Activated T-cell treated with anti-CD3 and anti-CD28 coated beads, Interleukin-2, amount 50 U/mL, for 72 hours (primary cell): Measurements from ENCODE around the gene NEK4. TPM values are rescaled to one million over a fixed set of nuclear protein-coding genes. Genes with fewer than 3 reads are reported as not detected.

ENCODE experiments used
- ATAC-seq, 2 donors: fragments of 150-1000 bp; cut with Tn5 transposase; replicated peaks in 1 of 2; 2 replicates each; pipeline ENCODE4 v1.10.0; 2021; ENCODE audit warnings: moderate library complexity in 2 of 2, mild to moderate bottlenecking in 1 of 2
- DNase-seq, 2 donors: peaks; one replicate each; pipeline ENCODE4 v3.0.0; 2021 to 2022; ENCODE audit warnings: mixed read lengths in 1 of 2
- H3K27ac Mint-ChIP-seq: one replicate; pipeline ENCODE4 v1.8.0; 2022; ENCODE audit warnings: mild to moderate bottlenecking, moderate library complexity, mixed read lengths
- H3K27me3 Mint-ChIP-seq: one replicate; pipeline ENCODE4 v1.8.0; 2022; ENCODE audit warnings: low read depth, mixed read lengths
- H3K36me3 Mint-ChIP-seq, 2 donors: one replicate each; pipeline ENCODE4 v1.8.0; 2022; ENCODE audit warnings: mixed read lengths in 2 of 2, mild to moderate bottlenecking in 1 of 2; ENCODE audit not compliant: insufficient read depth in 2 of 2
- H3K4me1 Mint-ChIP-seq: one replicate; pipeline ENCODE4 v1.8.0; 2022; ENCODE audit warnings: low read depth, mixed read lengths
- H3K4me3 Mint-ChIP-seq, 2 donors: one replicate each; pipeline ENCODE4 v1.8.0; 2022; ENCODE audit warnings: mild to moderate bottlenecking in 2 of 2, mixed read lengths in 2 of 2, moderate library complexity in 2 of 2
- H3K9me3 Mint-ChIP-seq, 2 donors: one replicate each; pipeline ENCODE4 v1.8.0; 2022; ENCODE audit warnings: mixed read lengths in 2 of 2
- total RNA-seq, 2 donors: library from RNA; stranded (reverse); gene quantifications; one replicate each; pipeline ENCODE4 v1.2.3, GENCODE V29; 2022

Gene NEK4
- total RNA-seq, 2 donors from 2014 or later: 15.9 to 25.6 TPM

DNA sequence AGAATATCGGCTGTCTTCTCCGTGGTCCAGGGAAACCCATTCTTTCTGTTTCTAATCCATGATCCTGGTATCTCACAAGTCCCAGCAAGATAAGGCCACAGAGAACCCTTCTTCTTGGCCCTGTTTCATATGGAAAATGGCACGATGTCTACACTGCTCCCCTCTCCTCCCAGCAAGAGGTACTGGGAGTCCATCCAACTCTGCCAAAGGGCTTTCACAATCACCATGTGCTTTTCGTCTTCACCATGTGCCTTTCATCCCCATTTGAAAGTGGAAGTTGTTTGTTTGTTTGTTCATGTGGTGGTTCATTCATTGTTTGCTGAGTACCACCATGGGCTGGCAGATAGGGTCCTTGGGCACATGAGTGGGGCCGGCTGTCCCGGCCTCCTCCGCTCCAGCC is 29.3 kb upstream of the NEK4 start:
- ATAC-seq (no peak), DNase-seq (no peak)
- Mint-ChIP-seq H3K4me1 (no peaks in the 10 kb centered on the region), H3K27me3 (no peaks in the 10 kb centered on the region), H3K27ac (no peak overlapping the region), H3K9me3 (no peaks in the 10 kb centered on the region), H3K4me3 (no peak overlapping the region), H3K36me3 (no peaks in the 10 kb centered on the region)

DNA sequence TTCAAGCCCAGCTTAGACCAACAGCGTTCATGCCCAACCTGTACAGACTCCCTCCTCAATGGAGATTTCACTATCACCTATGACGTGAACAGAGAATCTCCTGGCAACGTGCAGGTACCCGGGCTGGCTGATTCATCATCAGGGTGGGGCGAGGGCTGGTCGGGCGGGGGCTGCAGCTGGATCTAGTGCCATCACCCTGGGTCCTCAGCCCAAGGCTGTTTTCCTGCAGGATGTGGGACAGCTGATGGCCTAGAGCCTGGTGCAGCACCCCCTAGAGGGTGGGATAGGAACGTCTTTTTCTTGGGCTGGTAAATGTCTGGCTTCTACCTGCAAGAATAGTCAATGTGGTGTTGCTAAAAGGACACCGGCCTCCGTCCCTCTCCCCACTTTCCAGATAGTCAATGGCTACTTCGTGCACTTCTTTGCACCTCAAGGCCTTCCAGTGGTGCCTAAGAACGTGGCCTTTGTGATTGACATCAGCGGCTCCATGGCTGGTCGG is 28.3 kb upstream of the NEK4 start:
- Mint-ChIP-seq H3K27me3 (no peaks in the 10 kb centered on the region), H3K27ac (no peak overlapping the region), H3K4me3 (no peak overlapping the region), H3K9me3 (no peaks in the 10 kb centered on the region), H3K36me3 (no peaks in the 10 kb centered on the region), H3K4me1 (no peaks in the 10 kb centered on the region)
- ATAC-seq: no peak
- peak; percentile 16 to 34 for DNase-seq

GRCh38 chr3:52798376-52798977 is 27.7 kb upstream of the NEK4 start:
- Mint-ChIP-seq H3K36me3 (no peaks in the 10 kb centered on the region), H3K4me3 (no peak overlapping the region), H3K27ac (no peak overlapping the region), H3K4me1 (no peaks in the 10 kb centered on the region), H3K9me3 (no peaks in the 10 kb centered on the region), H3K27me3 (no peaks in the 10 kb centered on the region)
- ATAC-seq: no peak
- DNase-seq: no peak

GRCh38 chr3:52796411-52796810 is 25.7 kb upstream of the NEK4 start:
- Mint-ChIP-seq H3K4me3 (no peak overlapping the region), H3K27me3 (no peaks in the 10 kb centered on the region), H3K9me3 (no peaks in the 10 kb centered on the region), H3K4me1 (no peaks in the 10 kb centered on the region), H3K36me3 (no peaks in the 10 kb centered on the region), H3K27ac (no peak overlapping the region)
- DNase-seq (no peak), ATAC-seq (no peak)

DNA sequence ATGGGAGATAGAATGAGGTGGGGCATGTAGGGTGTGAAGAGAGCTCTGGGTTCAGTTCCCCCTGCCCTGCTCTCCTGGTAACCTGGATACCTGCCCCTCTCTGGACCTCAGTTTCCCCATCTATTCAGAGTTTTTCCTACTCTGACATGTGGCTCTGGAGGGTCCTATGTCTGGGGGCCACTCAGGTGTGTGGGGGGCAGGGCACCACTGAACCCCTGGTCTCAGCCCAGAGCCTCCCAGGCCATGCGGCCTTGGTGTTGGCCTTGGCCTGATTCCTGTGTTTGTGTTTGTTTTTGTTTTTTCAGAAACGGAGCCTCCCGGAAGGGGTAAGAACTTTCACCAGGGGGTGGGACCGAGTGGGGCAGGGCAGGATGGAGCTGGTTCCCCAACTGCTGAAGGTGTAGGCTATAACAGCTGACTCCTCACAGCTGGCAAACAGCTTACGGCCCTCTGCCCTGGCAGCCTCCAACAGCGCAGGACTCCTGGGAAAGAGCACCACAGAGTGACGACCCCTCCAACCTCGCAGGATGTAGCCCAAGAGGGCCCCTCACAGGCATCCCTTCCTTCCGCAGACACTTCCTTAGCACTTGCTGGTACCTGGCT is 24.7 kb upstream of the NEK4 start:
- H3K27me3 Mint-ChIP-seq: no peaks in the 10 kb centered on the region
- no peaks in the 10 kb centered on the region for H3K4me1 Mint-ChIP-seq
- no peak overlapping the region for H3K27ac Mint-ChIP-seq
- no peaks in the 10 kb centered on the region for H3K9me3 Mint-ChIP-seq
- H3K36me3 Mint-ChIP-seq: no peaks in the 10 kb centered on the region
- DNase-seq: no peak
- no peak overlapping the region for H3K4me3 Mint-ChIP-seq
- ATAC-seq: no peak

GRCh38 chr3:52794612-52795099 is 23.9 kb upstream of the NEK4 start, which contains the start of gene ITIH3:
Gene ITIH3, plus strand, starts transcription at chr3:52794796. Its CDS starts 8 bp downstream, at chr3:52794804.
- H3K9me3 Mint-ChIP-seq: no peaks in the 10 kb centered on the region
- no peak within 1 kb of the TSS for H3K4me3 Mint-ChIP-seq
- DNase-seq (no peak), ATAC-seq (no peak)
- no peaks in the 10 kb centered on the region for H3K36me3 Mint-ChIP-seq
- no peaks in the 10 kb centered on the region for H3K4me1 Mint-ChIP-seq
- no peaks in the 10 kb centered on the region for H3K27me3 Mint-ChIP-seq
- no peak within 1 kb of the TSS for H3K27ac Mint-ChIP-seq

GRCh38 chr3:52793702-52794611 is 23.2 kb upstream of the NEK4 start:
- H3K4me1 Mint-ChIP-seq: no peaks in the 10 kb centered on the region
- no peaks in the 10 kb centered on the region for H3K36me3 Mint-ChIP-seq
- no peak for DNase-seq
- no peak overlapping the region for H3K27ac Mint-ChIP-seq
- no peaks in the 10 kb centered on the region for H3K9me3 Mint-ChIP-seq
- no peak for ATAC-seq
- H3K27me3 Mint-ChIP-seq: no peaks in the 10 kb centered on the region
- no peak overlapping the region for H3K4me3 Mint-ChIP-seq

DNA sequence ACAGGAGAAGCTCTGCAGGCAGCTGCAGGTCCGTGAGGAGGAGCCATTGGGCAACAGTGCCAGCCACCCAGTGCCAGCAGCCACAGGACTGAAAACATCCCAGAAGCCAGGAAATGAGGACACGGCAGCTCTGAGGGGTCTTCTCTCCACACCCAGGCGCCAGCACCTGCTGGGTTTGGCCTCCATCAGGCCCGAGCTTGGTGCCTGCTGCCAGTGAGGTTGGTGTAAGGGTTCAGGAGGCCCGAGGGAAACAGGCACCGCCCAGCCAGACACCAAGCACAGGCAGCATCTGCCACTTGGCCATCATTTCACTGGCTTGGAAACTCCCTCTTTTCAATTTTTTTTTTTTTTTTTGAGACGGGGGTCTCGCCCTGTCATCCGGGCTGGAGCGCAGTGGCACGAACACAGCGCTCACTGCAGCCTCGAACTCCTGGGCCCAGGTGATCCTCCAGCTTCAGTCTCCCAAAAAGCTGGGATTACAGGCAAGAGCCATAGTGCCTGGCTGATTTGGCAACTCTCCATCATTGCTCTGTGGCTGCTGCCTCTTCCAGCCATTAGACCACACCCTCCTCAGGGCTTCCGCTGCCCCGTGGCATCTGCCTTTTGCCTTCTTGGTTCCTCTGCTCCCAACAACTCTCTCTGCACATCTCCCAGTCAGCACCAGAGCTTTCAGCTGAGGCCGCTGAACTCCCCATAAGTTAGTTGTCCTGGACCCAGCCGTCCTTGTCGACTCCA is 22.4 kb upstream of the NEK4 start:
- H3K4me3 Mint-ChIP-seq: no peak overlapping the region
- no peaks in the 10 kb centered on the region for H3K9me3 Mint-ChIP-seq
- no peaks in the 10 kb centered on the region for H3K4me1 Mint-ChIP-seq
- DNase-seq: no peak
- no peaks in the 10 kb centered on the region for H3K36me3 Mint-ChIP-seq
- no peaks in the 10 kb centered on the region for H3K27me3 Mint-ChIP-seq
- no peak overlapping the region for H3K27ac Mint-ChIP-seq
- ATAC-seq: no peak

GRCh38 chr3:52792413-52792812 is 21.7 kb upstream of the NEK4 start:
- Mint-ChIP-seq H3K27ac (no peak overlapping the region), H3K4me3 (no peak overlapping the region), H3K36me3 (no peaks in the 10 kb centered on the region), H3K9me3 (no peaks in the 10 kb centered on the region), H3K4me1 (no peaks in the 10 kb centered on the region), H3K27me3 (no peaks in the 10 kb centered on the region)
- ATAC-seq (no peak), DNase-seq (no peak)

DNA sequence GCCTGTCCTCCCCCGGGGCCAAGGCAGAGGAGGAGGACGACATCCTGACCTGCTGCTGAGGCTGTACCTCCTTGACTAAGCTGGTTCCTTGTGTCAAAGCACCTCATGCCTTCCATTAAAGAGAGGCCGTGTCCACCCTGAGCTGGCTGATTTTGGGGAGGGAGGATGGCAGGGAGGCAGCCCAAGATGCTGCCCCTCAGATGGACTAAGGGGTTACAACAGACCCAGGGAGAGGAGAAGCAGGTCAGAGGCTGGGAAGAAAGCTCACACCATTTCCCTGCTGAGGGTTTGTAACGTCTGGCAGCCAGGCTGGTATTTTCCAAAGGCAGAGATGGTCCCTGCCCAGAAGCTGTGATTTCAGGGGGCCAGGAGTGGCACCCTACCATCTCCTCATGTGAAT is 21.2 kb upstream of the NEK4 start:
- no peaks in the 10 kb centered on the region for H3K27me3 Mint-ChIP-seq
- no peaks in the 10 kb centered on the region for H3K4me1 Mint-ChIP-seq
- no peak overlapping the region for H3K4me3 Mint-ChIP-seq
- no peaks in the 10 kb centered on the region for H3K36me3 Mint-ChIP-seq
- no peak overlapping the region for H3K27ac Mint-ChIP-seq
- ATAC-seq (no peak), DNase-seq (no peak)
- no peaks in the 10 kb centered on the region for H3K9me3 Mint-ChIP-seq

DNA sequence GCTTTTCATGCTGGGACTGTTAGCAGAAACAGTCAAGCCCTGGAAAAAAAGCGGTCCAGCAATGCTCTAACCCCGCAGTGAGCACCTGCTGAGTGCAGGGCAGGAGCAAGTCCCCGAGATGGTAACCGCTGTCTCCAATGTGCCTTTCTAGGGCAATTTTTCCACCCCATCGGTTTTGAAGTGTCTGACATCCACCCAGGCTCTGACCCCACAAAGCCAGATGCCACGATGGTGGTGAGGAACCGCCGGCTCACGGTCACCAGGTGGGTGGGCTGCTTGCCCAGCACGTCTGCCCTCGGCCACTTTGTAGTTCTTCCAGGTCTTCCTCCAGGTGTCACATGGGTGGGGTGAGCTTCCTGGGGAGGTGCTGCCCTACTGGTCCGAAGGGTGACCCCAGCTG is 20.6 kb upstream of the NEK4 start:
- H3K9me3 Mint-ChIP-seq: no peaks in the 10 kb centered on the region
- no peaks in the 10 kb centered on the region for H3K4me1 Mint-ChIP-seq
- no peak for DNase-seq
- no peaks in the 10 kb centered on the region for H3K27me3 Mint-ChIP-seq
- no peak overlapping the region for H3K27ac Mint-ChIP-seq
- no peaks in the 10 kb centered on the region for H3K36me3 Mint-ChIP-seq
- no peak for ATAC-seq
- H3K4me3 Mint-ChIP-seq: no peak overlapping the region

DNA sequence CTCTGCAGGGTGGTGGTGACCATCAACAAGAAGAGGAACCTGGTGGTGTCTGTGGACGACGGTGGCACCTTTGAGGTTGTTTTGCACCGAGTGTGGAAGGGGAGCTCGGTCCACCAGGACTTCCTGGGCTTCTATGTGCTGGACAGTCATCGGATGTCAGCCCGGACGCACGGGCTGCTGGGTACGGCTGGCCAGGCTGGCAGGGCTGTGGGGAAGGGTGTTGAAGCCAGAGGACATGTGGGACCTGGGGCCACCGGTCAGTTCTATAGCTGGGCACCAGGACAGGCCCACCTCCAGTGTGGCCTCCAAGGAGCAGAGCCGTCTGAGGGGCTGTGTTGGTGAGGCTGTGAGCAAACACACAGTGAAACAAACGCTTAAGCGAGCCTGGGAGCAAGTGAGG is 20.0 kb upstream of the NEK4 start:
- Mint-ChIP-seq H3K4me1 (no peaks in the 10 kb centered on the region), H3K27me3 (no peaks in the 10 kb centered on the region), H3K27ac (no peak overlapping the region), H3K36me3 (no peaks in the 10 kb centered on the region), H3K4me3 (no peak overlapping the region), H3K9me3 (no peaks in the 10 kb centered on the region)
- no peak for ATAC-seq
- DNase-seq: no peak

DNA sequence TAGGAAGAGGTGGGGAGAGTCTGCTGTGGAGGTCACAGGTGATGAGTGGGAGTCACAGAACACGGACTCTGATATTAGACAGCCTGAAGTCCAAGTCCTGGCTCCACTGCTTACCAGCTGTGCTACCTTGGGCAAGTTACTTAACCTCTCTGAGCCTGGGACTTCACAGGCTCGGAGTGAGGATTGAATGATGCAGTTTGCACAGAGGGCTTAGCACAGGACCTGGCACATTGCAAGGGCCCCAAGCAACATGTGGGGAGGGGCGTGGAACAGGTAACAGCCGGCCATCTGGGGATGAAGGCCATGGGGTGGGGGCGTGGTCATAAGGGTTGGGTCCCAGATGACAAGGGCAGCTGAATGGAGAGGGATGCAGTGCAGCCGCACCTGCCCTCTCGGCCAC is 19.6 kb upstream of the NEK4 start:
- Mint-ChIP-seq H3K4me1 (no peaks in the 10 kb centered on the region), H3K9me3 (no peaks in the 10 kb centered on the region), H3K27me3 (no peaks in the 10 kb centered on the region), H3K27ac (no peak overlapping the region), H3K4me3 (no peak overlapping the region), H3K36me3 (no peaks in the 10 kb centered on the region)
- no peak for ATAC-seq
- no peak for DNase-seq
